ENCODE results near the gene SBF2. TPM values are rescaled to one million over a fixed set of nuclear protein-coding genes. Genes with fewer than 3 reads are reported as not detected.

SBF2 gene
- total RNA-seq, 1 experiment from 2014 or later: 67.9 TPM

DNA sequence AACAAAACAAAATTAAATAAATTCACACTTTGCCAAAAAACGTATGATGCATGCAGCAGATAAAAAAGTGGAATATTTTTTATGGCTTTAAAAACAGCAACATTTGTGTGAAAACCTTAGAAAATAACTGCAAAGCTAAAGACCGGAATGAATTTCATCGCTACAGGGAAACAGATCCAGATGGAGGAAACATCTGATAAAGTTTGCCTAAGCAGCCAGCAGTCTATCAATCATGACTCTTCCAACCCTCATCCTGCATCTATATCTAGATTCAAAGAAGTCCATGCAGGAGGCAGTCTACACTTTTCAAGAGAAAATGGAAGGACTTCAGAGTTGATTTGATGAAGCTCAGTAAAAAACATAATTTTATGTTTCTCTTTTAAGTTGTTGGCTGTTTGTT lies 503.3 kb downstream of the SBF2 start:
- in situ Hi-C loops (cut with HindIII; ENCODE audit: low sequenced_read_pairs): no loop called here
- DNase-seq (ENCODE audit: low spot score): no peak

DNA sequence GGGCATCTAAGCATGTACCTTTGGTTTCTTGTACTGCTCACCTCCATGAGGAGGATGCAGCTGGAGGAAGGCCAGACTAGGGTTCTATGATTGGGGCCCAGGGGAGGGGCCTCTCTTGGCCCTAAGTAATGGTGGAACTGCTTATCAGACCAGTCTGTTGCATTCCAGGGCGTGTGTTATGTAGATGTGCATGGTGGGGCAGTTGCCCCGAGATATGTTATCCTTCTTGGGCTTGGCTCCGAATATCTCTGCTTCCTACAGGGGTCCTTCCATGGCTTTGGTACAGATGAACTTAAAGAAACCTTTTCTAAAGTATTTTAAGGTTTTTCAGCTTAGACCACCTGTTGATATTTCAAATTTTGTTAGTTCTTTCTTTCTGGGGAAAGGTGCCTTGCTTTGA lies 504.1 kb downstream of the SBF2 start:
- in situ Hi-C loops (cut with HindIII; ENCODE audit: low sequenced_read_pairs): no loop called here
- no peak for DNase-seq (ENCODE audit: low spot score)

DNA sequence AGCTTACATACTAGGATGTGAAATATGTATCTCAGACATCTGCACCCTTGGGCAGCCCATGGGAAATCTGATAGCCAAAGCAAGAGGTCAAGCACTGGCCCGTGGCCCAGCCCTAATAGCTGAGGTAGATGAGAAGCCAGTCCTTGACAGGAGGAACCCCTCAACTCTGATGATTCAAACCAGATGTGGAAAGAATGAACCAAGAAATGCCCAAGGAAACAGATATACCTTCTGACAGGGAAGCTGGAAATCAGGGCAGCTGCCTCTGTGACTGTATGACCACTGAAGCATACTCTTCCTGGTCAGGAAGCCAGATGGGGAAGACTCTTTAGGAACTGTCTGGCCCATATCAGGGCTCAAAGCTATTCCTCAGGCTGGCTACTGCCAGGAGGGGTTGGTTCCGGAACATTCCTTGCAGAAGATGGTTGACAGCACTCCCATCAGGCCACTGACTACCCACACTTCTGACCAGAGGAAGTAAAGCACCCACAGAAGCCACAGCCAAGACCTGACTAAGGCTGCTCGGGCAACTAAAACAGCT lies 506.0 kb downstream of the SBF2 start:
- in situ Hi-C loops (cut with HindIII; ENCODE audit: low sequenced_read_pairs): no loop called here
- DNase-seq (ENCODE audit: low spot score): no peak

DNA sequence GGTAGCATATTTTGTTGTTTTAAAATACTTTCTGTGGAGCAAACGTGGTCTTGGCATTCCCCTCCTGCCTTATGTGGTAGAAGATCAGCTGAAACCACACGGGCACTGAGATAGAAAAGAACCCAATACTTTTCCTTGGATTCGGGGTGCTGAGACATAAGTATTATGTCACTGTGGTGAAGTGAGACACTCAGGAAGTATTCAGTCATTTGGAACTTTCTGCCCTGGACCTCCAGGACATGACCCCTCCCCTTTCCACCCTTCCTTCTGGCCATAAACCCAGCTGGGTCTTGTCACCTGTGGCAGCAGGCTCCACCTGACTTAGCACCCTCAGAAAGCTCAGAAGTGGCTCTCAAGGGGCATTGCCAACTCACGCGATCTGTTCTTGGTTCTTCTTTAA lies 506.8 kb downstream of the SBF2 start:
- in situ Hi-C loops (cut with HindIII; ENCODE audit: low sequenced_read_pairs): no loop called here
- no peak for DNase-seq (ENCODE audit: low spot score)

DNA sequence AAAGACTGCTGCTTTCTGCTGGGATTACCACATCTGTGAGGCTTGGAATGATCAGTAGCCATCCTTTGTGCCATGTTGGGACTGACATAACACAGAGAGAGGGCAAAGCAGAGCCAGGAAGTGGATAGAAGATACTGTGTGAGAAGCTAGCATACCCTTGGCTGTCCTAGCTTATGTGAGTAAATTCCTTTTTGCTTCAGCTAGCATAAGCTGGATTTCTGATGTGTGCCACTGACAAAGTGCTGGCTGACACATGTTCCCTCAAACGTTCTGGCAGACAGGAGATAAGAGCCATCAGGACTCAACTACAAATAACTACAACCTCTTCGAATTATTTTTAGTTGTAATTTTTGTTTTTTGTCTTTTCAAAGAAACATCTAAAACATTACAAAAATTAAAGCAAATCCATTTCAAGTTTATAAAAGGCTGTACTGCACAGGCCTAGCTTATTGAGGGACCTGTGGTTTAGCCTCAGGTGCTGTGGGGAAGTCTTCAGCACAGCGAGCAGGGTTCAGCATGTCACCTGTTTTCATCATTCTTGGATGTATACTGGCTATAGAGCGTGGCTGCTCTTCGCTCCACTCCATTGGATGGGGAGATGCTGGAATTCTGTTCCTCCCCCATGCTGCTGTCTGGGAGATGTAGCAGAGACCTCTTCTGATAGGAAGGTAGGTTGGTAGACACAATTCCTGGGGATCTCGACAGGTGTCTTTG lies 509.3 kb downstream of the SBF2 start:
- no peak for DNase-seq (ENCODE audit: low spot score)
- in situ Hi-C loops (cut with HindIII; ENCODE audit: low sequenced_read_pairs): no loop called here

DNA sequence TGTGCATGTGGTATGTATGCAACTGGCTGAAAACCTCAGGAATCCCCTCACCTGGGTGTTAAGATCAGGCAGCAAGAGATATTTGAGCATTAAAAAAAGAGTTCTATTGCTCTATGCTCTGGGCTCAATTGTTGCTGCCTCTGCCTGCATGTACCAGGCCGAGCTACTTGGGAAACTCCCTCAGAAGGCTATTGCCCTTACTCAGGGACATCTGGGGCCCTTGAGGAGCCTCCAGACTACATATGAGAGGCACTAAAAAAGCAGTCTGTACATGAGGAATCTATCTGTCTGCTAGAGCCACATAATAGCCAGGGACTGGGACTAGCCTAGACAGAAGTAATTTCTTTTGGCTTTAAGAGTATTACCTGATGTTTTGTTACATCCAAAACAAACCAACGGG lies 510.0 kb downstream of the SBF2 start:
- no peak for DNase-seq (ENCODE audit: low spot score)

DNA sequence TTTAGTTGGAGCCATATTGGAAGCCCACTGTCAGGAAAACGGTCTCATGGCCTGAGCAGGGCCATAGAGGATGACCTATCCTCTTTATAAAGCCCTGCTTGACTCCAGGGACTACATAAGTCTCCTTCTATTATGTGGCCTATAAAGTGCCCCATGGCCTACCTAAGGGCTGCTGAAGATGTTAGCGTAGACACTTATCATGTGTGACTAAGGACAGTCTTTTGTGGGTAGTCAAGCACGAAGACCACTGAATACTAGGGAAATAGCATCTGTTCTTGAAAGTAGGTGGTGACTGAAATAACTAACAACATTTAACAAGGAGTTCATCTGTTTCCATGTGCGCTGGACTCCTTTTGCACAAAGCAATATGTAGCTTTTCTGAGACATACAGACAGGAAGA lies 513.1 kb downstream of the SBF2 start:
- DNase-seq (ENCODE audit: low spot score): no peak
- in situ Hi-C loops (cut with HindIII; ENCODE audit: low sequenced_read_pairs): no loop called here

More for the DNA sequence above, 510.0 kb downstream of the SBF2 start:
- in situ Hi-C loops (cut with HindIII; ENCODE audit: low sequenced_read_pairs): no loop called here

DNA sequence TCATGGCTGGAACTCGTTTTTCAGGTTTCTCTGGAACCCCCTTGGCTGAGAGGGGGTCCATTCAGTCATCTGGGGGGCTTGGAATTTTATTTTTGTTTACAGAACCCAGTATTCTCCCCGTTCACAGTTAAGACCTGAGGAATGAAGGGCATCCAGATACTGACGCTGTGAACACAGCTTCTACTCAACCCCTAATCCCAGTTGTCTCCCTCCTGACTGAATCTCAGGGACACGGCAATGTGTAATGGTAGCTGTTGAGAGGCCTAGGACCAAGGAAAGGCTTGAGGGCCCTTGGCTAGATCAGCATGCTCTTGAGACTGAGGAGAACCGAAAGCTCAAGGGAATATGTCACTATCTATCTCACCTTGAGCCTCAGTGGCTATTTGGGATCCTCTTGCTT lies 516.5 kb downstream of the SBF2 start:
- in situ Hi-C loops (cut with HindIII; ENCODE audit: low sequenced_read_pairs): no loop called here
- DNase-seq (ENCODE audit: low spot score): no peak

DNA sequence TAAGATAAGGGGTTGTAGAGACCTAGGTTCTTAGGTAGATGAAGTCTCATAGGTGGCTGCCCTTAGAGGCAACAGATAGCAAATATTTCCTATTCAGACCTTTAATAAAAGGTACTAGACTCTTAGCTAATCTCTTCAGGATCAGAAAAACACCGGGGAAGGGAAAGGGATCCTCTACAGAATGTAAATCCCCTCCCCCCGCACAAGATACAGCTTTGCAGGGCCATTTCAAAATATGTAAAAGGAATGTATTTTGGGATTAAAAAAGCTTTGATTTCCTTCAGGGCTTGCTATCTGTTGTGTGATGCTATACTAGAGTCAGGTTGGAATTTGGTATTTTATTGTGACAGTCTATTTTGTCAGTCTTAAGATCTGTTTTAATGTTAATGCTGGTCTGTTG lies 517.0 kb downstream of the SBF2 start:
- no peak for DNase-seq (ENCODE audit: low spot score)
- in situ Hi-C loops (cut with HindIII; ENCODE audit: low sequenced_read_pairs): no loop called here

DNA sequence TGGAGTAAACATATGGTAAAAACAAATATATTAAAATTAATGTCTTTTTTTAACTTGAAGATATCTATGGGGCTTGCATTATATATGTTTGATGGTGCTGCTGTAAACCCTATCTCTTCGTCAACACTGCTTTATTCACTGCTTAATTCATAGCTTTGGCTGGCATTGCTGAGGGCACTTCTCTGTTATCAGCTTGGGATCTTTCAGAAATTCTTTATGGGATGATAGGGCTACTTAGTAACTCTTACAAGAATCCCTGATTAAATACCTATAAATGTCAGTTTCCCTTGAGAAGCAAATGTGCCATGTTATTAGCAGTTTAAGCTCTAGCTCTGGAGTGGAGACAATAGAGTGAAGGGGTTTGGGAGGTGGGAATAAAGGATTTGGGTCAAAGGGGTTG lies 517.8 kb downstream of the SBF2 start:
- DNase-seq (ENCODE audit: low spot score): no peak
- in situ Hi-C loops (cut with HindIII; ENCODE audit: low sequenced_read_pairs): no loop called here

DNA sequence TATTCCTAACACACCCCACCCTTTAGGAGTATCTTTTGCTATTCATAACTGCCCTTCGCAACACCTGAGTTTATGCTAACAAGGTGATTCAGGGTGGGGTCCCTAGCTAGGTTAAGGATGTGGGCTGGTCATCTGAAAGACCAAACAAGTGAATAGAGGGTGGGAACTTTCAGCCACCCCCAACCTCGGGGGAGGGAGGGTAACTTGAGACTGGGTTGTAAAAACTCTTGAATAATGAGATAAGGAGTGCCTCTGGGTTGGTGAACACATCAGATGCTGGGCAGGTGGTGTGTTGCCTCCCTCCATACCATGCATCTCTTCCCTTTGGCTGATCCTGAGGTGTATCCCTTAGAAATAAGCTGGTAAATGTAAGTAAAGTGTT lies 518.6 kb downstream of the SBF2 start:
- in situ Hi-C loops (cut with HindIII; ENCODE audit: low sequenced_read_pairs): no loop called here
- DNase-seq (ENCODE audit: low spot score): no peak

DNA sequence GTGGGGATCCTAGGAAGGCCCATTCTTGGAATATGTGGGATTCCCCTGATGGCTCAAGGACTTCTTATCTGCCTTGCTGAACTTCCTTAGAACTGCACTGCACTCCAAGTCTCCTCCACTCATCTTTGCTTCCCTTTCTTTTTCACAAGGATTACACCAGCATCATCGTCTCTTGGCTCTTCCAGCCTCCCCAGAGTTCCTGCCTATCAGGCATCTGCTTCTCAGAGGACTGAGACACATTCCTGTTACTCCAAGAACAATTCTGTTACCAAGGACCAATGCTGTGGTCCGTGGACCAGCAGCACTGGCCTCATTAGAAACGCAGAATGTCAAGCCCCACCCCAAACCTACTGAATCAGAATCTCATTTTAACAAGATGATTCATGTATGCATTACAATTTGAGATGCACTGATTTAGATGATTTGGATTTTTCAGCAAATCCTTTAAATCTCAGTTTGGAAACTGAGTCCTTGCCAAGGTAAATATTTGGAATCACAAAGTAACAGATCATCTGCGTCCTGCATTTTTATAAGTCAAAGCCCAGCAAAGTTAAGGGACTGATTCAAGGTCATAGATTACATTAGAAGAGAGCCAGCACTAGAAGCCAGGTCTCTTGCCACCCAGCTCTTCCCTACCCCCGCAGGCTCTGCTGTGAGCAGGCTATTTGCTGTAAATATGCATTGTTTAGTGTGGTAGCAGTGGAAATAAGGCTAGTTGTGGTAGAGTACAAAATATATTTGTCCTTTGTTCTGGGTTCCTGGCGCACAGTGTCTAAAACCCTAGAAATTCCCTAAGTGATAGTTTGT lies 519.2 kb downstream of the SBF2 start:
- in situ Hi-C loops (cut with HindIII; ENCODE audit: low sequenced_read_pairs): no loop called here
- no peak for DNase-seq (ENCODE audit: low spot score)

DNA sequence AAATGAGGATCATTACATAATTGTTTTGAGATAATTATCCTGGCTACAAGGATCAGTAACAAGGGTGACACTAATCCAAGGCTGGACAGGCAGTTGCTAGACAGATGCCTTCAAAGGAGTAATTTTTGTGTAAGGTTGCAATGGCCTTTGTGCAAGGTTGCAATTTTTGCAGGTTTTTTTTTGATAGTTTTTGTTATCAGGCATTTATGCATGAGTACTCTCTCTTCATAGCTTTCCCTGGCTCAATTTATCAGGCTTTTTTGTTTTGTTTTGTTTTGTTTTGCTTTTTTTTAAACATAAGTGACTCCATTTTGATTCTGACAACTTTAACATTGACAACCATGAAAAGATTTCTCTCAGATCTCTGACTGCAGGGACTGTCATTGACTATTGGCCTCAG lies 519.9 kb downstream of the SBF2 start:
- in situ Hi-C loops (cut with HindIII; ENCODE audit: low sequenced_read_pairs): no loop called here
- no peak for DNase-seq (ENCODE audit: low spot score)

DNA sequence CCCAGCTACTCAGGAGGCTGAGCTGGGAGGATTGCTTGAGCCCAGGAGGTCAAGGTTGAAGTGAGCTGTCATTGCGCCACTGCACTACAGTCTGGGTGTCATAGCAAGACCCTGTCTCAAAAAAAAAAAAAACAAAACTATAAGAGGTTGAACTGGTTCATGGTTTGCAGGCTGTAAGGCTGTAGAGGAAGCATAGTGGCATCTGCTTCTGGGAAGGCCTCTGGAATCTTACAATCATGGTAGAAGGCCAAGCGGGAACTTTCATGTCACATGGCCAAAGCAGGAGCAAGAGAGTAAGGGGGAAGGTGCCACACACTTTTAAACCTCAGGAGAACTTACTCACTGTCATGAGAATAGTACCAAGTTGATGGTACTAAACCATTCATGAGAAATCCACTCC lies 520.5 kb downstream of the SBF2 start:
- no peak for DNase-seq (ENCODE audit: low spot score)
- in situ Hi-C loops (cut with HindIII; ENCODE audit: low sequenced_read_pairs): no loop called here

DNA sequence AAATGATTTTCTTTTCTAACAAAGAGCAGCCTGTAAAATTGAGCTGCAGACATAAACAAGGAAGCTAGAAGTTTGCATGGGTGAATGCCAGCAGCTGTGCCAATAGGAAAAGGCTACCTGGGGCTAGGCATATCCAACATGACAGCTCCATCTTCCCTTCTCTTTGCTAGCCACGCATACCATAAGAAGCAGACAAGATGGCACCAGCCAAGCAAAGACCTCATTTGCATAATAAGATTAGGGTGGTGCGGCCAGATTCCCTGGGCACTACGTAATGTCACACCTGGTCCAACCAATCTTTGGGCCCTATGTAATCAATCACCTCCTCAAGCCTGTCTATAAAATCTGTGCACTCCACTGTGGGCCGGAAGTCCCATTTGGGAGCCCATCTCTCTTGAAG lies 521.8 kb downstream of the SBF2 start:
- no peak for DNase-seq (ENCODE audit: low spot score)
- in situ Hi-C loops (cut with HindIII; ENCODE audit: low sequenced_read_pairs): no loop called here

DNA sequence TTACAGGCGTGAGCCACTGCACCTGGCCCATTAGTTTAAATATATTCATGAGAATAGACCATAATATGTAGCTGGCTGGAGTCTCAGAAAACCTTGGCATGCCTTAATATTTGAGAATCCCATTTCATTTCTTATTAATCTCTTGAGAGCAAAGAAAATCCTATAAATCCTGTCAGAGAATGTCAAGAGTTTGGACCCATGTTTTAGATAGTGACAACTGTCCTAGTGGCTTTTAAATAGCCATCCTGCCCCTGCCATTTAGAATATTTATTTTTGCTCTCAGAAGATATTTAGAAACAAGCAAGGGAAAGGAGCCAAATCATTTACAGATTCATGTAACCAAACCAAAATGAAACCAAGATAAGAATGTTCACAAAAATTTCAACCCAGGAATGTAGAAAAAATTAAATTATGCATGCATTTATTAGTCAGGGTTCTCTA lies 522.9 kb downstream of the SBF2 start:
- no peak for DNase-seq (ENCODE audit: low spot score)
- in situ Hi-C loops (cut with HindIII; ENCODE audit: low sequenced_read_pairs): no loop called here

DNA sequence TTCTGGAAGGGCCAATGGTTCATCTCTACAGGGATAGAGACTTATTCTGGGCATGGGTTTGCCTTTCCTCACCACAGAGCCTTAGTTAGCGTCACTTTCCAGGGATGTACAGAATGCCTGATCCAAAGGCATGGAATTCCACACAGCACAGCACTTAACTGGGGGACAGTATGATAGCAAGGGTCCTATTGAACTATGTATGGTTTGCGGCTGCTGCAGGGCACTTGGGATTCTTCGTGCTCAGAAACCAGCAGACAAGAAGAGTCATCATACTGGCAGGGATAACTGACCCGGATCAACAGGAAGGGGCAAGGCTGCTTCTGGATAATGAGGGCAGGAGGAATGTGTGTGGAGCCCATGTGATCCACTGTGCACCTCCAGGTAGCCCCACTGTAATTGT lies 524.4 kb downstream of the SBF2 start:
- in situ Hi-C loops (cut with HindIII; ENCODE audit: low sequenced_read_pairs): no loop called here

DNA sequence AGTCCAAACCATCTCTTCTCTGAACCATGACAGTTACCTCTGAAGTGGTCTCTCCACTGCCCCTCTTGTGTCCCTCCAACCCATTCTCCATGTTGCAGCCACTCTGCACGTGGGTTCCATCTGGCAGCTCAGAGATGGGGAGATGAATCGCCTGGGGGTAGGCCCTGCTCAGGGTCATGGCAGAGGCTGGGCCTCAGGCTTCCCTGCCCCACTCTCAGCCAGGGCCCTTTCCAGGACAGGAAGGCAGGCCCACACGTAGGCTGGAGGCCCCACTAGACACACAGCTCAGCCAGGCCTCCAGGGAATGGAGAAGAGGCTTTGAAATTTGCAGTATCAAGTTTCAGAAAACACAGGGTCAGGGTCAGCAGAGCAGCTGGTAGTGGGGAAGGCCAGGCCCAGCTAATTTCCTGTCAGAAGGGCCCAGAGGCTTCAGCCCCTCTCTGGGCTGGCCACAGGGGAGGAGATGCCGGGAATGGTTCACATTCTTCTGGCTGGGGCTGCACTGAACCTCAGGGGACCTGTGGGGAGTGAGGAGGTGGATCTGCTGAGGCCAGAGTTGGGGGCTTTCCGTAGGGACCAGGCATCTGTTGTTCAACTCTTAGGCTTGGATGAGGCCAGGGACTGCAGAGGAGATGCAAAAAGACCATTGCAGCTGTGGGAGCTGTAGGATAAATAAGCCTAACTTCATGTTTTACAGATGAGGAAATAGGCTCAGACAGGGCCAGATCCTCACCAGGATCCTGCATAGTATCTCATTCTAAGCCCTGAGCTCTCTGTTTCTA lies 528.5 kb downstream of the SBF2 start:
- in situ Hi-C loops (cut with HindIII; ENCODE audit: low sequenced_read_pairs): no loop called here
- DNase-seq (ENCODE audit: low spot score): peak; percentile 61

More for the DNA sequence above, 524.4 kb downstream of the SBF2 start:
- DNase-seq (ENCODE audit: low spot score): no peak

DNA sequence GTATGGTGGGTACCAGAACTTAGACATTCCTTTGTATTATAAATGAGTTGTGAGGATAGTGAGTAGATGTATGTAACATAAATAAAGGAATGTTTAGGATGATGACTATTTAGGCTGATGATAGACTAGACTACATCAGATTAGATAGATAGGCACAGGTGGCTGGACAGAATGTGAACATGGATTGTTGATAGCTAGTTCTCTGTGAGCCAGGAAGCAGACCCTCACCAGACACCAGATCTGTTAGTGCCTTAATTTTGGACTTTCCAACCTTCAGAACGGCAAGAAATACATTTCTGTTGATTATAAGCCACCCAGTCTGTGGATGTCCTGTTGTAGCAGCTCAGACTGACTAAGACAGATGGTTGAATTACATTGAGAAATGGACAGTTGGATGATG lies 530.7 kb downstream of the SBF2 start:
- in situ Hi-C loops (cut with HindIII; ENCODE audit: low sequenced_read_pairs): no loop called here

DNA sequence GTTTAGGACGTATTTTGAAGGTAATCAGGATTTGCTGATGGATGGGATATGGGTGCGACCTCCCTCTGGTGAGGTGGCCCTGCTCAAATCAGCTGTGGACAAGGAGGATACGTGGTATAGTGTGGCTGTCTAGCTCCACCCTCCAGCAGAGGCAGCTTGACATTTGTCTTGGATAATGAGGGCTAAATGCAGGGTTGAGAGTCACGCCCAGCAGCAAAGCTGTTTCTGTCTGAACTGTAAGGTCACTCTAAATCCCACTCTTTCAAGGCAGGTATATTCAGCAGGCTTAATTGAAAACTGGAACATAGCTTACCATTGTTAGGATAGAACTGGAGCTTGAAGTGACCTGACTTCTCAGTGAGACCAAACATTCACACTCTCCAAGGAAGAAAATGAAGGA lies 531.5 kb downstream of the SBF2 start:
- peak; percentile 70 for DNase-seq (ENCODE audit: low spot score)
- in situ Hi-C loops (cut with HindIII; ENCODE audit: low sequenced_read_pairs): no loop called here

More for the DNA sequence above, 530.7 kb downstream of the SBF2 start:
- no peak for DNase-seq (ENCODE audit: low spot score)
